Measurements from ENCODE around the gene EDAR. TPM values are rescaled to one million over a fixed set of nuclear protein-coding genes. Genes with fewer than 3 reads are reported as not detected.

EDAR gene
- total RNA-seq, 1 donor from 2014 or later: not detected

GRCh38 chr2:108917526-108917925, 71.5 kb downstream of the EDAR start:
- no peak for TF ChIP-seq CTCF (IDR thresholded peaks at IDR 0.05)
- Mint-ChIP-seq H3K4me3 (ENCODE audit: unreplicated experiment) (no peak overlapping the region), H3K36me3 (ENCODE audit: low read depth) (no peaks in the 10 kb centered on the region), H3K27me3 (ENCODE audit: low read depth) (peaks cover 29% of the 10 kb centered on the region), H3K27ac (ENCODE audit: unreplicated experiment) (no peak overlapping the region), H3K9me3 (ENCODE audit: low read depth) (no peaks in the 10 kb centered on the region), H3K4me1 (ENCODE audit: low read depth) (no peaks in the 10 kb centered on the region)
- DNase-seq (ENCODE audit: low spot score): no peak

GRCh38 chr2:108916796-108917421, 72.1 kb downstream of the EDAR start:
- H3K9me3 Mint-ChIP-seq (ENCODE audit: low read depth): no peaks in the 10 kb centered on the region
- H3K27me3 Mint-ChIP-seq (ENCODE audit: low read depth): peaks cover 30% of the 10 kb centered on the region
- no peaks in the 10 kb centered on the region for H3K36me3 Mint-ChIP-seq (ENCODE audit: low read depth)
- no peak overlapping the region for H3K4me3 Mint-ChIP-seq (ENCODE audit: unreplicated experiment)
- no peak overlapping the region for H3K27ac Mint-ChIP-seq (ENCODE audit: unreplicated experiment)
- no peaks in the 10 kb centered on the region for H3K4me1 Mint-ChIP-seq (ENCODE audit: low read depth)
- no peak for DNase-seq (ENCODE audit: low spot score)
- TF ChIP-seq CTCF (IDR thresholded peaks at IDR 0.05): no peak

- H3K4me3 Mint-ChIP-seq (ENCODE audit: unreplicated experiment): no peak overlapping the region
- no peaks in the 10 kb centered on the region for H3K36me3 Mint-ChIP-seq (ENCODE audit: low read depth)
- no peak for TF ChIP-seq CTCF (IDR thresholded peaks at IDR 0.05)
- H3K9me3 Mint-ChIP-seq (ENCODE audit: low read depth): no peaks in the 10 kb centered on the region
- H3K27ac Mint-ChIP-seq (ENCODE audit: unreplicated experiment): no peak overlapping the region
- peaks cover 34% of the 10 kb centered on the region for H3K27me3 Mint-ChIP-seq (ENCODE audit: low read depth)
- no peaks in the 10 kb centered on the region for H3K4me1 Mint-ChIP-seq (ENCODE audit: low read depth)
- DNase-seq (ENCODE audit: low spot score): no peak
These were observed 72.8 kb downstream of the EDAR start for GRCh38 chr2:108916122-108916795.

- no peak overlapping the region for H3K27ac Mint-ChIP-seq (ENCODE audit: unreplicated experiment)
- TF ChIP-seq CTCF (IDR thresholded peaks at IDR 0.05): no peak
- no peaks in the 10 kb centered on the region for H3K9me3 Mint-ChIP-seq (ENCODE audit: low read depth)
- H3K36me3 Mint-ChIP-seq (ENCODE audit: low read depth): no peaks in the 10 kb centered on the region
- H3K27me3 Mint-ChIP-seq (ENCODE audit: low read depth): peaks cover 30% of the 10 kb centered on the region
- DNase-seq (ENCODE audit: low spot score): no peak
- H3K4me3 Mint-ChIP-seq (ENCODE audit: unreplicated experiment): no peak overlapping the region
- no peaks in the 10 kb centered on the region for H3K4me1 Mint-ChIP-seq (ENCODE audit: low read depth)
These were observed 76.5 kb downstream of the EDAR start for GRCh38 chr2:108912629-108912902.

- no peak overlapping the region for H3K27ac Mint-ChIP-seq (ENCODE audit: unreplicated experiment)
- no peaks in the 10 kb centered on the region for H3K4me1 Mint-ChIP-seq (ENCODE audit: low read depth)
- H3K9me3 Mint-ChIP-seq (ENCODE audit: low read depth): no peaks in the 10 kb centered on the region
- H3K36me3 Mint-ChIP-seq (ENCODE audit: low read depth): no peaks in the 10 kb centered on the region
- no peak overlapping the region for H3K4me3 Mint-ChIP-seq (ENCODE audit: unreplicated experiment)
- peaks cover 25% of the 10 kb centered on the region for H3K27me3 Mint-ChIP-seq (ENCODE audit: low read depth)
- no peak for DNase-seq (ENCODE audit: low spot score)
- no peak for TF ChIP-seq CTCF (IDR thresholded peaks at IDR 0.05)
These were observed 77.0 kb downstream of the EDAR start for GRCh38 chr2:108911807-108912628.

Data from chondrocyte (in vitro differentiated cells).